Measurements from ENCODE around the gene HSPB8. TPM values are rescaled to one million over a fixed set of nuclear protein-coding genes. Genes with fewer than 3 reads are reported as not detected.

The HSPB8 gene
- total RNA-seq, 1 experiment from 2014 or later: not detected

DNA sequence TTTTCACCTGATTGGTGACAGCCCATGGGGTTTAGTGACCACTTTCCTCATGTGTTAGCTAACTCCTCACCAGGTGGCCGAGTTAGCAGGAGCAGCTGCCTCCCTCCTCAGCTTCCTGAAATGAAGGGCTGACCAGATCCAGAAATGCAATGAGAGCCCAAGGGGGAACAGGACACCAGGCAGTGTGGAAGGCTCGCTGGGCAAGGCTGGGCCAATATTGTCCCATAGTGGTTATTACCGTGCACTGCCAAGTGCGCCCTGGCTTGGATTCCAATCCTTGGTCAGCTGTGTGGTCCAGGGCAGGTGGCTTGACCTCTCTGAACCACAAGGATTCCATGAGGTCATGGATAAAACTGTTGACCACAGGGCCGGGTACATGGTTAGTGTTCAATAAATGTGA is 3.6 kb upstream of the HSPB8 start:
- no peaks in the 10 kb centered on the region for H3K9me3 ChIP-seq (ENCODE audit: low read length)
- DNase-seq: no peak
- no peaks in the 10 kb centered on the region for H3K36me3 ChIP-seq (ENCODE audit: insufficient read depth, low read length)
- no peaks in the 10 kb centered on the region for H3K9me2 ChIP-seq (replicated peaks; ENCODE audit: insufficient read depth, low read length)
- H4K20me1 ChIP-seq (ENCODE audit: insufficient read depth, low read depth, low read length): no peaks in the 10 kb centered on the region
- no peaks in the 10 kb centered on the region for H3K79me2 ChIP-seq (ENCODE audit: low read length)
- no peak overlapping the region for H3K9ac ChIP-seq (ENCODE audit: low read length)
- H3K27me3 ChIP-seq (ENCODE audit: low read length): no peaks in the 10 kb centered on the region
- no peak overlapping the region for H3K4me3 ChIP-seq (ENCODE audit: low read length)
- no peak overlapping the region for H3K27ac ChIP-seq (ENCODE audit: low read length)
- H2AFZ ChIP-seq (ENCODE audit: low read length): no peak overlapping the region
- H3K4me1 ChIP-seq (ENCODE audit: low read length): no peaks in the 10 kb centered on the region
- no peak overlapping the region for H3K4me2 ChIP-seq (ENCODE audit: low read depth, low read length, poor library complexity, severe bottlenecking)

GRCh38 chr12:119176267-119177055 is 2.3 kb upstream of the HSPB8 start:
- no peaks in the 10 kb centered on the region for H3K9me2 ChIP-seq (replicated peaks; ENCODE audit: insufficient read depth, low read length)
- H3K36me3 ChIP-seq (ENCODE audit: insufficient read depth, low read length): no peaks in the 10 kb centered on the region
- H3K27me3 ChIP-seq (ENCODE audit: low read length): no peaks in the 10 kb centered on the region
- no peak overlapping the region for H3K4me3 ChIP-seq (ENCODE audit: low read length)
- no peak for DNase-seq
- no peaks in the 10 kb centered on the region for H3K9me3 ChIP-seq (ENCODE audit: low read length)
- no peaks in the 10 kb centered on the region for H3K79me2 ChIP-seq (ENCODE audit: low read length)
- H2AFZ ChIP-seq (ENCODE audit: low read length): no peak overlapping the region
- no peaks in the 10 kb centered on the region for H3K4me1 ChIP-seq (ENCODE audit: low read length)
- no peak overlapping the region for H3K4me2 ChIP-seq (ENCODE audit: low read depth, low read length, poor library complexity, severe bottlenecking)
- H4K20me1 ChIP-seq (ENCODE audit: insufficient read depth, low read depth, low read length): no peaks in the 10 kb centered on the region
- no peak overlapping the region for H3K9ac ChIP-seq (ENCODE audit: low read length)
- H3K27ac ChIP-seq (ENCODE audit: low read length): no peak overlapping the region

GRCh38 chr12:119177056-119177325 is 1.7 kb upstream of the HSPB8 start:
- H3K4me1 ChIP-seq (ENCODE audit: low read length): no peaks in the 10 kb centered on the region
- H3K4me2 ChIP-seq (ENCODE audit: low read depth, low read length, poor library complexity, severe bottlenecking): no peak overlapping the region
- no peaks in the 10 kb centered on the region for H3K9me2 ChIP-seq (replicated peaks; ENCODE audit: insufficient read depth, low read length)
- H3K27me3 ChIP-seq (ENCODE audit: low read length): no peaks in the 10 kb centered on the region
- H3K9me3 ChIP-seq (ENCODE audit: low read length): no peaks in the 10 kb centered on the region
- DNase-seq: no peak
- no peak overlapping the region for H3K27ac ChIP-seq (ENCODE audit: low read length)
- no peaks in the 10 kb centered on the region for H3K79me2 ChIP-seq (ENCODE audit: low read length)
- no peaks in the 10 kb centered on the region for H4K20me1 ChIP-seq (ENCODE audit: insufficient read depth, low read depth, low read length)
- H3K9ac ChIP-seq (ENCODE audit: low read length): no peak overlapping the region
- no peaks in the 10 kb centered on the region for H3K36me3 ChIP-seq (ENCODE audit: insufficient read depth, low read length)
- H2AFZ ChIP-seq (ENCODE audit: low read length): no peak overlapping the region
- no peak overlapping the region for H3K4me3 ChIP-seq (ENCODE audit: low read length)

DNA sequence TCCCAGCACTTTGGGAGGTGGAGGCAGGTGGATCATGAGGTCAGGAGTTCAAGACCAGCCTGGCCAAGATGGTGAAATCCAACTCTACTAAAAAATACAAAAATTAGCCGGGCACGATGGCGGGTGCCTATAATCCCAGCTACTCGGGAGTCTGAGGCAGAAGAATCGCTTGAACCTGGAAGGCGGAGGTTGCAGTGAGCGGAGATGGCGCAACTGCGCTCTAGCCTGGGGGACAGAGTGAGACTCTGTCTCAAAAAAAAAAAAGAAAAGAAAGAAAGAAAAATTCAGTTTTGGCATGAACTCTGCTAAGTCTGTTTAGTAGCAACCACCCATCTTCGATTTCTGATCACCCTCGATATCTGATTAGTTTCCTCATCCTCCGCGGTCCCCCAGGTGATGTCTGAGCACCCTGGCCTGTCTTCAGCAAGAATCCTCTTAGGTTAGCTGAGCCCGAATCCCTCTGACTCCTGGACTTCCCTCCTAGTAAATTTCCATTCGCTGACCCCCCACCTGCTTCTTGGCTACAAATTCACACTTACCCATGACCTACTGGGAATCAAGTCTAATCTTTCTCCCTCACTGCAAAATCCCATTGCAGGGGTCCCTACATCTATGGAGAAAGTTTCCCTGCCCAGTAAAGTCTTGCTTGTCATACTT is 879 bp upstream of the HSPB8 start:
- H3K9me3 ChIP-seq (ENCODE audit: low read length): no peaks in the 10 kb centered on the region
- no peaks in the 10 kb centered on the region for H3K36me3 ChIP-seq (ENCODE audit: insufficient read depth, low read length)
- no peaks in the 10 kb centered on the region for H3K27me3 ChIP-seq (ENCODE audit: low read length)
- no peaks in the 10 kb centered on the region for H4K20me1 ChIP-seq (ENCODE audit: insufficient read depth, low read depth, low read length)
- H3K4me1 ChIP-seq (ENCODE audit: low read length): no peaks in the 10 kb centered on the region
- H3K4me2 ChIP-seq (ENCODE audit: low read depth, low read length, poor library complexity, severe bottlenecking): no peak overlapping the region
- H2AFZ ChIP-seq (ENCODE audit: low read length): no peak overlapping the region
- no peak overlapping the region for H3K4me3 ChIP-seq (ENCODE audit: low read length)
- no peak overlapping the region for H3K9ac ChIP-seq (ENCODE audit: low read length)
- no peak overlapping the region for H3K27ac ChIP-seq (ENCODE audit: low read length)
- no peak for DNase-seq
- no peaks in the 10 kb centered on the region for H3K9me2 ChIP-seq (replicated peaks; ENCODE audit: insufficient read depth, low read length)
- H3K79me2 ChIP-seq (ENCODE audit: low read length): no peaks in the 10 kb centered on the region

DNA sequence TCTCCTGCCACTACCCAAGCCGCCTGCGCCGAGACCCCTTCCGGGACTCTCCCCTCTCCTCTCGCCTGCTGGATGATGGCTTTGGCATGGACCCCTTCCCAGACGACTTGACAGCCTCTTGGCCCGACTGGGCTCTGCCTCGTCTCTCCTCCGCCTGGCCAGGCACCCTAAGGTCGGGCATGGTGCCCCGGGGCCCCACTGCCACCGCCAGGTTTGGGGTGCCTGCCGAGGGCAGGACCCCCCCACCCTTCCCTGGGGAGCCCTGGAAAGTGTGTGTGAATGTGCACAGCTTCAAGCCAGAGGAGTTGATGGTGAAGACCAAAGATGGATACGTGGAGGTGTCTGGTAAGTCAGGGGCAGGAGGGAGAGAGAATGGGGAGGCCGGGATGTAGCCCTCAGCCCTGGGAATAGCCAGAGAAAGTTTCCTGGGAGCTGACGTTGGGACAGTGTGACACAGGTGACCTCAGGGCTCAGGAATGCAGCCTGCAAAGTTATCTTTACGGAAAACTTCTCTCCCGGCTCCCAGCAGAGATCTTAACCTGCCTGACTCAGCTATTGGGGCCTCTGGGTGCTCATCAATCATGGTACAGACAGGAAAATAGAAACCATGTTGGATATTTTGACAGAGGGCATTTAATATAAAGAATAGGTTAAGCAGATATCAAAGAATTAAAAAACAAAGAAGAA is 747 bp downstream of the HSPB8 start:
- no peak overlapping the region for H2AFZ ChIP-seq (ENCODE audit: low read length)
- H3K27me3 ChIP-seq (ENCODE audit: low read length): no peaks in the 10 kb centered on the region
- H3K9me3 ChIP-seq (ENCODE audit: low read length): no peaks in the 10 kb centered on the region
- no peak overlapping the region for H3K9ac ChIP-seq (ENCODE audit: low read length)
- H4K20me1 ChIP-seq (ENCODE audit: insufficient read depth, low read depth, low read length): no peaks in the 10 kb centered on the region
- DNase-seq: no peak
- no peaks in the 10 kb centered on the region for H3K4me1 ChIP-seq (ENCODE audit: low read length)
- no peaks in the 10 kb centered on the region for H3K79me2 ChIP-seq (ENCODE audit: low read length)
- H3K36me3 ChIP-seq (ENCODE audit: insufficient read depth, low read length): no peaks in the 10 kb centered on the region
- no peak overlapping the region for H3K4me2 ChIP-seq (ENCODE audit: low read depth, low read length, poor library complexity, severe bottlenecking)
- H3K9me2 ChIP-seq (replicated peaks; ENCODE audit: insufficient read depth, low read length): no peaks in the 10 kb centered on the region
- H3K27ac ChIP-seq (ENCODE audit: low read length): no peak overlapping the region
- H3K4me3 ChIP-seq (ENCODE audit: low read length): no peak overlapping the region

- H3K4me2 ChIP-seq (ENCODE audit: low read depth, low read length, poor library complexity, severe bottlenecking): no peak overlapping the region
Observed at GRCh38 chr12:119180380-119181040, 1.8 kb downstream of the HSPB8 start.

GRCh38 chr12:119181202-119181601 is 2.5 kb downstream of the HSPB8 start:
- DNase-seq: no peak
- Histone ChIP-seq H3K27ac (ENCODE audit: low read length) (no peak overlapping the region), H3K4me3 (ENCODE audit: low read length) (no peak overlapping the region), H2AFZ (ENCODE audit: low read length) (no peak overlapping the region), H3K4me2 (ENCODE audit: low read depth, low read length, poor library complexity, severe bottlenecking) (no peak overlapping the region), H4K20me1 (ENCODE audit: insufficient read depth, low read depth, low read length) (no peaks in the 10 kb centered on the region), H3K9me2 (replicated peaks; ENCODE audit: insufficient read depth, low read length) (no peaks in the 10 kb centered on the region), H3K9me3 (ENCODE audit: low read length) (no peaks in the 10 kb centered on the region), H3K79me2 (ENCODE audit: low read length) (no peaks in the 10 kb centered on the region), H3K27me3 (ENCODE audit: low read length) (no peaks in the 10 kb centered on the region), H3K9ac (ENCODE audit: low read length) (no peak overlapping the region), H3K4me1 (ENCODE audit: low read length) (no peaks in the 10 kb centered on the region), H3K36me3 (ENCODE audit: insufficient read depth, low read length) (no peaks in the 10 kb centered on the region)

More at GRCh38 chr12:119180380-119181040, 1.8 kb downstream of the HSPB8 start:
- no peaks in the 10 kb centered on the region for H3K27me3 ChIP-seq (ENCODE audit: low read length)
- no peak overlapping the region for H3K4me3 ChIP-seq (ENCODE audit: low read length)
- no peak overlapping the region for H3K27ac ChIP-seq (ENCODE audit: low read length)
- H4K20me1 ChIP-seq (ENCODE audit: insufficient read depth, low read depth, low read length): no peaks in the 10 kb centered on the region
- H3K36me3 ChIP-seq (ENCODE audit: insufficient read depth, low read length): no peaks in the 10 kb centered on the region
- H3K9me2 ChIP-seq (replicated peaks; ENCODE audit: insufficient read depth, low read length): no peaks in the 10 kb centered on the region
- no peaks in the 10 kb centered on the region for H3K79me2 ChIP-seq (ENCODE audit: low read length)
- no peak overlapping the region for H3K9ac ChIP-seq (ENCODE audit: low read length)
- H2AFZ ChIP-seq (ENCODE audit: low read length): no peak overlapping the region
- no peaks in the 10 kb centered on the region for H3K4me1 ChIP-seq (ENCODE audit: low read length)
- H3K9me3 ChIP-seq (ENCODE audit: low read length): no peaks in the 10 kb centered on the region
- no peak for DNase-seq

DNA sequence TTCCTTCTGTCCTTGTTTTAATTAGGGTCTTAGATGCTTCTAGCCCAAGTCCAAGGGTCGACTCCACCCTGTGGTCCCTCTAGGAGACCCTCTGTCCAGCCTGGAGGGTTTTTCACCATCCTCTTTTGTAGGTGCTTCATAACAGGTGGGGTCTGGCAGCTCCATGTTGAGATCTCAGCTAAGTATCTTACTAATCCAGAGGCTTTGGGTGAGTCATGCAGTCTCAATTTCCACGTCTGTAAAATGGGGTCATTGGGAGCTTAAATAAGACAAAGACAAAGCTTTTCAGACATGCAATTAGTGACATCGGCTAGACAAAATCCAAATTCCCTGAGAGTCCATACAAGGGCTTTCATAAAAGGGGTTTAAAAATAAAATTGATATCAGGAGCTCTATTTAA is 3.2 kb downstream of the HSPB8 start:
- Histone ChIP-seq H3K27me3 (ENCODE audit: low read length) (no peaks in the 10 kb centered on the region), H3K79me2 (ENCODE audit: low read length) (no peaks in the 10 kb centered on the region), H3K4me1 (ENCODE audit: low read length) (no peaks in the 10 kb centered on the region), H3K27ac (ENCODE audit: low read length) (no peak overlapping the region), H2AFZ (ENCODE audit: low read length) (no peak overlapping the region), H3K9me2 (replicated peaks; ENCODE audit: insufficient read depth, low read length) (no peaks in the 10 kb centered on the region), H3K9me3 (ENCODE audit: low read length) (no peaks in the 10 kb centered on the region), H3K4me3 (ENCODE audit: low read length) (no peak overlapping the region), H3K9ac (ENCODE audit: low read length) (no peak overlapping the region), H3K4me2 (ENCODE audit: low read depth, low read length, poor library complexity, severe bottlenecking) (no peak overlapping the region), H3K36me3 (ENCODE audit: insufficient read depth, low read length) (no peaks in the 10 kb centered on the region), H4K20me1 (ENCODE audit: insufficient read depth, low read depth, low read length) (no peaks in the 10 kb centered on the region)
- DNase-seq: no peak

Measured in Karpas-422 (cell line).